Uterus (tissue), 4 donors: Measurements from ENCODE around the gene KRTAP5-2. TPM values are rescaled to one million over a fixed set of nuclear protein-coding genes. Genes with fewer than 3 reads are reported as not detected.
"Not testable (repeated sequence)": the region's sequence is repeated elsewhere in the genome, so short reads cannot be mapped to it uniquely, and the experiment has no call there.

Experiments
- DNase-seq, 2 donors: peaks; one replicate each; pipeline ENCODE4 v3.0.0-alpha.2; 2019 to 2020
- H3K27ac ChIP-seq, 2 donors: fragments of 200-600 bp; sonication (generic); 1 replicate in 1 of 2; 2 replicates in 1 of 2; pipeline ENCODE4 v1.5.1; 2016 to 2018
- H3K27me3 ChIP-seq, 2 donors: fragments of 200-600 bp; sonication (generic); one replicate each; pipeline ENCODE4 v1.5.1; 2018 to 2019; ENCODE audit warnings: control low read depth in 1 of 2
- H3K36me3 ChIP-seq, 2 donors: fragments of 200-600 bp; sonication (generic); one replicate each; pipeline ENCODE4 v1.5.1; 2019; ENCODE audit warnings: control low read depth in 1 of 2
- H3K4me1 ChIP-seq, 2 donors: fragments of 200-600 bp; sonication (generic); one replicate each; pipeline ENCODE4 v1.5.1; 2018 to 2019; ENCODE audit warnings: control low read depth in 1 of 2
- H3K4me3 ChIP-seq, 2 donors: fragments of 200-600 bp; sonication (generic); 1 replicate in 1 of 2; 2 replicates in 1 of 2; pipeline ENCODE4 v1.5.1; 2018 to 2019; ENCODE audit warnings: mild to moderate bottlenecking in 1 of 2
- H3K9me3 ChIP-seq, 2 donors: fragments of 200-600 bp; sonication (generic); one replicate each; pipeline ENCODE4 v1.5.1; 2019; ENCODE audit warnings: control low read depth in 1 of 2
- CTCF ChIP-seq, 4 experiments: fragments of 200-600 bp in 2 of 4; fragments of 450-650 bp in 2 of 4; sonication (generic) in 2 of 4; IDR thresholded peaks; one replicate each; pipeline ENCODE4 v1.5.1; 2016 to 2019; ENCODE audit warnings: antibody characterized with exemption in 4 of 4, mild to moderate bottlenecking in 2 of 4, moderate library complexity in 1 of 4
- POLR2A ChIP-seq, 2 donors: fragments of 450-650 bp; IDR thresholded peaks; one replicate each; pipeline ENCODE4 v1.6.1; 2016; ENCODE audit warnings: antibody characterized with exemption in 2 of 2, mild to moderate bottlenecking in 1 of 2, moderate library complexity in 1 of 2
- intact Hi-C: fragments of 100-400 bp; cut with DNase I; formaldehyde crosslinking; loops from one replicate; pipeline ENCODE4 v1.15.1; 2023; ENCODE audit warnings: low total_unique reads
- total RNA-seq, 4 donors: library from RNA; depleted of rRNA in 3 of 4; stranded (reverse); fragments of >200 nt in 3 of 4; gene quantifications; one replicate each; pipeline versions ENCODE4 v1.1.0 to v1.2.4, GENCODE V29; 2014 to 2023
- donor health status: DM: yes; HTN: yes; CAD: no.

The KRTAP5-2 gene
- total RNA-seq: not detected

GRCh38 chr11:1597994-1598380, at the start of gene KRTAP5-2:
KRTAP5-2 (minus strand) TSS chr11:1598294; CDS start chr11:1598250, 44 bp downstream.
- Histone ChIP-seq H3K27me3 (peaks cover 0 to 3% of the 10 kb centered on the region in 2 donors), H3K4me3 (no peak within 1 kb of the TSS), H3K9me3 (no peaks in the 10 kb centered on the region), H3K36me3 (no peaks in the 10 kb centered on the region), H3K4me1 (no peaks in the 10 kb centered on the region), H3K27ac (no peak within 1 kb of the TSS)
- no peak for DNase-seq
- TF ChIP-seq CTCF (IDR thresholded peaks at IDR 0.05): no peak
- no peak for TF ChIP-seq POLR2A (IDR thresholded peaks at IDR 0.05)
- intact Hi-C loops: no loop called here

GRCh38 chr11:1646540-1646939, 48.4 kb upstream of the KRTAP5-2 start:
- H3K9me3 ChIP-seq, H3K4me3 ChIP-seq, H3K36me3 ChIP-seq, H3K27me3 ChIP-seq, H3K27ac ChIP-seq, DNase-seq, intact Hi-C loops, H3K4me1 ChIP-seq: not testable (repeated sequence)

- no peak for DNase-seq
- H3K9me3 ChIP-seq: no peaks in the 10 kb centered on the region
- H3K4me3 ChIP-seq: no peak overlapping the region
- no peak for TF ChIP-seq CTCF (IDR thresholded peaks at IDR 0.05)
- no peak for TF ChIP-seq POLR2A (IDR thresholded peaks at IDR 0.05)
- no peaks in the 10 kb centered on the region for H3K27me3 ChIP-seq
- no peaks in the 10 kb centered on the region for H3K36me3 ChIP-seq
- intact Hi-C loops: no loop called here
- no peak overlapping the region for H3K27ac ChIP-seq
- no peaks in the 10 kb centered on the region for H3K4me1 ChIP-seq
Observed at GRCh38 chr11:1645357-1645821, 47.3 kb upstream of the KRTAP5-2 start.

- DNase-seq: no peak
- no peaks in the 10 kb centered on the region for H3K36me3 ChIP-seq
- intact Hi-C loops: no loop called here
- H3K9me3 ChIP-seq: no peaks in the 10 kb centered on the region
- no peak overlapping the region for H3K4me3 ChIP-seq
- TF ChIP-seq POLR2A (IDR thresholded peaks at IDR 0.05) (no peak), CTCF (IDR thresholded peaks at IDR 0.05) (no peak)
- no peaks in the 10 kb centered on the region for H3K27me3 ChIP-seq
- H3K27ac ChIP-seq: no peak overlapping the region
- no peaks in the 10 kb centered on the region for H3K4me1 ChIP-seq
Observed at GRCh38 chr11:1644601-1645356, 46.7 kb upstream of the KRTAP5-2 start.

GRCh38 chr11:1643146-1643690, 45.1 kb upstream of the KRTAP5-2 start:
- DNase-seq: no peak
- H3K4me1 ChIP-seq: no peaks in the 10 kb centered on the region
- H3K27ac ChIP-seq: no peak overlapping the region
- TF ChIP-seq CTCF (IDR thresholded peaks at IDR 0.05) (no peak), POLR2A (IDR thresholded peaks at IDR 0.05) (no peak)
- H3K27me3 ChIP-seq: no peaks in the 10 kb centered on the region
- H3K9me3 ChIP-seq: no peaks in the 10 kb centered on the region
- intact Hi-C loops: no loop called here
- no peak overlapping the region for H3K4me3 ChIP-seq
- no peaks in the 10 kb centered on the region for H3K36me3 ChIP-seq
